T follicular helper cell (primary cell): Measurements from ENCODE around the gene NYAP2.

ENCODE experiments used
- DNase-seq: peaks from one replicate; pipeline ENCODE4 v3.0.0-alpha.2; 2020; ENCODE audit warnings: low read depth
- total RNA-seq, 2 experiments: gene quantifications; one replicate each; lab custom pipeline; 2026; lab: John Stamatoyannopoulos, UW

Gene NYAP2
- 0 to 0.06 reads per million in 2 experiments for total RNA-seq

GRCh38 chr2:225399504-225399903 is at the start of gene NYAP2:
TSS of gene NYAP2 (plus strand) at chr2:225399710. CDS start at chr2:225408881, 9,171 bp downstream.
- no peak for DNase-seq

- DNase-seq = no peak
These were observed 45.9 kb upstream of the NYAP2 start for GRCh38 chr2:225353579-225354085.

- DNase-seq = no peak
These were observed 45.2 kb upstream of the NYAP2 start for GRCh38 chr2:225354281-225354774.

GRCh38 chr2:225355788-225356187 is 43.7 kb upstream of the NYAP2 start:
- DNase-seq = no peak

GRCh38 chr2:225366731-225367130 is 32.8 kb upstream of the NYAP2 start:
- DNase-seq = no peak

- no peak for DNase-seq
These were observed 32.0 kb upstream of the NYAP2 start for GRCh38 chr2:225367482-225367881.

- DNase-seq = no peak
These were observed 20.5 kb upstream of the NYAP2 start for GRCh38 chr2:225378984-225379383.

- DNase-seq = no peak
These were observed 19.7 kb upstream of the NYAP2 start for GRCh38 chr2:225379856-225380255.

GRCh38 chr2:225381609-225382008 is 17.9 kb upstream of the NYAP2 start:
- no peak for DNase-seq

- DNase-seq = no peak
These were observed 1.1 kb upstream of the NYAP2 start for GRCh38 chr2:225398372-225398771.

GRCh38 chr2:225400060-225400511 is 576 bp downstream of the NYAP2 start:
- no peak for DNase-seq

GRCh38 chr2:225400546-225401400 is 1.3 kb downstream of the NYAP2 start:
- DNase-seq = no peak

- no peak for DNase-seq
These were observed 2.8 kb downstream of the NYAP2 start for GRCh38 chr2:225402210-225402776.

- DNase-seq = no peak
These were observed 11.9 kb downstream of the NYAP2 start for GRCh38 chr2:225411452-225411851.

GRCh38 chr2:225413786-225414185 is 14.3 kb downstream of the NYAP2 start:
- no peak for DNase-seq

- DNase-seq = no peak
These were observed 15.4 kb downstream of the NYAP2 start for GRCh38 chr2:225414902-225415301.

GRCh38 chr2:225415341-225415740 is 15.8 kb downstream of the NYAP2 start:
- no peak for DNase-seq

- DNase-seq = no peak
These were observed 16.3 kb downstream of the NYAP2 start for GRCh38 chr2:225415792-225416191.

GRCh38 chr2:225416616-225417367 is 17.3 kb downstream of the NYAP2 start:
- no peak for DNase-seq

GRCh38 chr2:225419033-225419432 is 19.5 kb downstream of the NYAP2 start:
- DNase-seq = no peak

- DNase-seq = no peak
These were observed 22.6 kb downstream of the NYAP2 start for GRCh38 chr2:225422145-225422544.

- no peak for DNase-seq
These were observed 25.8 kb downstream of the NYAP2 start for GRCh38 chr2:225425284-225425683.
